GM13976 (cell line): ENCODE data around the gene KLF2.

ENCODE experiments used
- DNase-seq: peaks from one replicate; pipeline ENCODE4 v3.0.0; 2012; ENCODE audit warnings: low spot score
- CTCF ChIP-seq: IDR thresholded peaks from 2 replicates; pipeline ENCODE4 v1.5.1; 2012; ENCODE audit warnings: borderline replicate concordance, mild to moderate bottlenecking; ENCODE audit not compliant: insufficient read depth; ENCODE audit errors: extremely low read depth, missing control alignments, control extremely low read depth
- in situ Hi-C: fragments of 300-500 bp; cut with MboI; formaldehyde crosslinking; loops from one replicate; pipeline ENCODE4 v1.12.0; 2022; ENCODE audit warnings: low sequenced_read_pairs, mixed read lengths, inconsistent platforms; ENCODE audit not compliant: unreplicated experiment

The KLF2 gene

GRCh38 chr19:16374436-16374835 is 49.8 kb downstream of the KLF2 start:
- no peak for DNase-seq
- in situ Hi-C loops = no loop called here
- no peak for TF ChIP-seq CTCF

GRCh38 chr19:16375157-16375935 is 50.7 kb downstream of the KLF2 start:
- TF ChIP-seq CTCF = no peak
- DNase-seq = no peak
- in situ Hi-C loops = loop anchor here (25.0 kb wide), 2 partner anchors 338 to 738 kb away; partner anchors contain the start of gene CYP4F3

- in situ Hi-C loops = loop anchor here (25.0 kb wide), 2 partner anchors 339 to 739 kb away; partner anchors contain the start of gene CYP4F3
- TF ChIP-seq CTCF = no peak
Observed at GRCh38 chr19:16375936-16376185, 51.2 kb downstream of the KLF2 start.

GRCh38 chr19:16376241-16376640 is 51.6 kb downstream of the KLF2 start:
- in situ Hi-C loops = loop anchor here (25.0 kb wide), 2 partner anchors 339 to 739 kb away; partner anchors contain the start of gene CYP4F3
- no peak for DNase-seq

More at GRCh38 chr19:16375936-16376185, 51.2 kb downstream of the KLF2 start:
- no peak for DNase-seq

GRCh38 chr19:16376649-16377048 is 52.0 kb downstream of the KLF2 start:
- in situ Hi-C loops = loop anchor here (25.0 kb wide), 2 partner anchors 339 to 739 kb away; partner anchors contain the start of gene CYP4F3
- no peak for DNase-seq

More at GRCh38 chr19:16376241-16376640, 51.6 kb downstream of the KLF2 start:
- TF ChIP-seq CTCF = no peak

GRCh38 chr19:16377521-16377920 is 52.9 kb downstream of the KLF2 start:
- TF ChIP-seq CTCF = no peak
- DNase-seq = no peak
- in situ Hi-C loops = loop anchor here (25.0 kb wide), 2 partner anchors 340 to 740 kb away; partner anchors contain the start of gene CYP4F3

More at GRCh38 chr19:16376649-16377048, 52.0 kb downstream of the KLF2 start:
- peak; percentile 30 for TF ChIP-seq CTCF
